H1 (cell line): Measurements from ENCODE around the gene ETF1. TPM values are rescaled to one million over a fixed set of nuclear protein-coding genes. Genes with fewer than 3 reads are reported as not detected.

Experiments used
- BRCA1 ChIP-seq: IDR thresholded peaks from 2 replicates; pipeline ENCODE4 v1.6.1; 2012; ENCODE audit warnings: low read depth, low read length, improper control_type of control experiment
- CBX8 ChIP-seq: fragments of 300-800, 300-1000 bp; sonication (generic); IDR thresholded peaks from 2 replicates; pipeline ENCODE4 v1.7.1; 2016; ENCODE audit warnings: low read depth, low read length, borderline replicate concordance
- CEBPB ChIP-seq: IDR thresholded peaks from 2 replicates; pipeline ENCODE4 v1.6.1; 2012; ENCODE audit warnings: low read depth, low read length
- CHD1 ChIP-seq: IDR thresholded peaks from 2 replicates; pipeline ENCODE4 v1.6.1; 2012; ENCODE audit warnings: low read depth, low read length, improper control_type of control experiment
- KDM5A ChIP-seq: fragments of 200-600 bp; IDR thresholded peaks from 2 replicates; pipeline ENCODE4 v1.7.1; 2012; ENCODE audit warnings: mild to moderate bottlenecking, low read length, inconsistent platforms, mixed read lengths
- TBP ChIP-seq: IDR thresholded peaks from 2 replicates; pipeline ENCODE4 v1.6.1; 2011; ENCODE audit warnings: low read depth, low read length, improper control_type of control experiment
- TEAD4 ChIP-seq: IDR thresholded peaks from 2 replicates; pipeline ENCODE4 v1.6.1; 2012; ENCODE audit warnings: low read depth, low read length, inconsistent platforms, mixed read lengths
- polyA plus RNA-seq, 7 experiments: library from polyadenylated mRNA; depleted of rRNA in 3 of 7; stranded (reverse) in 5 of 7; unstranded in 2 of 7; fragments of >200 nt in 5 of 7; fragments of 200-250 nt in 2 of 7; gene quantifications; 1 replicate in 5 of 7; 2 replicates in 1 of 7; 4 replicates in 1 of 7; pipeline versions ENCODE4 v1.2.1 to v1.2.3, GENCODE V29; 2011 to 2013; ENCODE audit warnings: missing spikeins in 2 of 7, mixed read lengths in 2 of 7
- total RNA-seq: library from RNA; stranded (reverse); fragmentation: NEBNext Ultra II Directional; extraction: Animal tissue kit (Norgen Biotek cat#: 25700); gene quantifications from 2 replicates; pipeline ENCODE4 v1.2.1, GENCODE V29; 2021
- TF ChIP-seq, protein P1 (sequence below): fragments of 300-600 bp; sonication (generic); IDR thresholded peaks from 2 replicates; pipeline ENCODE4 v1.7.1; 2012; ENCODE audit warnings: low read length, moderate library complexity, mild to moderate bottlenecking, inconsistent platforms; ENCODE audit not compliant: insufficient replicate concordance

Gene ETF1
- total and polyA plus RNA-seq, 2 of the 8 experiments (the other 6 are each of a cell fraction or from before 2014, with no cell fraction given), result 50.5 to 168 TPM

DNA sequence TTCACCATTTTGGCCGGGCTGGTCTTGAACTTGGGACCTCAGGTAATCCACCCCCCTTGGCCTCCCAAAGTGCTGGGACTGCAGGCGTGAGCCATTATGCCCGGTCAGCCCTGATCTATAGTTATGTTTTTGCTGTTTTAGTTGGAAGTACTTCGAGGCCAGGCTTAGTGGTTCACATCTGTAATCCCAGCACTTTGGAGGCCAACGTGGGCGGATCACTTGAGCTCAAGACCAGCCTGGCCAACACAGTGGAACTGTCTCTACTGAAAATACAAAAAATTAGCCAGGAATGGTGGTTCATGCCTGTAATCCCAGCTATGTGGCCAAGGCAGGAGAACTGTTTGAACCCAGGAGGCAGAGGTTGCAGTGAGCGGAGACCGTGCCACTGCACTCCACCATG is 30.2 kb upstream of the ETF1 start (continued):
- TF ChIP-seq BRCA1 (no peak), KDM5A (no peak), CEBPB (no peak), TBP (no peak), CBX8 (no peak), CHD1 (no peak), TEAD4 (no peak)
- TF ChIP-seq, protein P1, sequence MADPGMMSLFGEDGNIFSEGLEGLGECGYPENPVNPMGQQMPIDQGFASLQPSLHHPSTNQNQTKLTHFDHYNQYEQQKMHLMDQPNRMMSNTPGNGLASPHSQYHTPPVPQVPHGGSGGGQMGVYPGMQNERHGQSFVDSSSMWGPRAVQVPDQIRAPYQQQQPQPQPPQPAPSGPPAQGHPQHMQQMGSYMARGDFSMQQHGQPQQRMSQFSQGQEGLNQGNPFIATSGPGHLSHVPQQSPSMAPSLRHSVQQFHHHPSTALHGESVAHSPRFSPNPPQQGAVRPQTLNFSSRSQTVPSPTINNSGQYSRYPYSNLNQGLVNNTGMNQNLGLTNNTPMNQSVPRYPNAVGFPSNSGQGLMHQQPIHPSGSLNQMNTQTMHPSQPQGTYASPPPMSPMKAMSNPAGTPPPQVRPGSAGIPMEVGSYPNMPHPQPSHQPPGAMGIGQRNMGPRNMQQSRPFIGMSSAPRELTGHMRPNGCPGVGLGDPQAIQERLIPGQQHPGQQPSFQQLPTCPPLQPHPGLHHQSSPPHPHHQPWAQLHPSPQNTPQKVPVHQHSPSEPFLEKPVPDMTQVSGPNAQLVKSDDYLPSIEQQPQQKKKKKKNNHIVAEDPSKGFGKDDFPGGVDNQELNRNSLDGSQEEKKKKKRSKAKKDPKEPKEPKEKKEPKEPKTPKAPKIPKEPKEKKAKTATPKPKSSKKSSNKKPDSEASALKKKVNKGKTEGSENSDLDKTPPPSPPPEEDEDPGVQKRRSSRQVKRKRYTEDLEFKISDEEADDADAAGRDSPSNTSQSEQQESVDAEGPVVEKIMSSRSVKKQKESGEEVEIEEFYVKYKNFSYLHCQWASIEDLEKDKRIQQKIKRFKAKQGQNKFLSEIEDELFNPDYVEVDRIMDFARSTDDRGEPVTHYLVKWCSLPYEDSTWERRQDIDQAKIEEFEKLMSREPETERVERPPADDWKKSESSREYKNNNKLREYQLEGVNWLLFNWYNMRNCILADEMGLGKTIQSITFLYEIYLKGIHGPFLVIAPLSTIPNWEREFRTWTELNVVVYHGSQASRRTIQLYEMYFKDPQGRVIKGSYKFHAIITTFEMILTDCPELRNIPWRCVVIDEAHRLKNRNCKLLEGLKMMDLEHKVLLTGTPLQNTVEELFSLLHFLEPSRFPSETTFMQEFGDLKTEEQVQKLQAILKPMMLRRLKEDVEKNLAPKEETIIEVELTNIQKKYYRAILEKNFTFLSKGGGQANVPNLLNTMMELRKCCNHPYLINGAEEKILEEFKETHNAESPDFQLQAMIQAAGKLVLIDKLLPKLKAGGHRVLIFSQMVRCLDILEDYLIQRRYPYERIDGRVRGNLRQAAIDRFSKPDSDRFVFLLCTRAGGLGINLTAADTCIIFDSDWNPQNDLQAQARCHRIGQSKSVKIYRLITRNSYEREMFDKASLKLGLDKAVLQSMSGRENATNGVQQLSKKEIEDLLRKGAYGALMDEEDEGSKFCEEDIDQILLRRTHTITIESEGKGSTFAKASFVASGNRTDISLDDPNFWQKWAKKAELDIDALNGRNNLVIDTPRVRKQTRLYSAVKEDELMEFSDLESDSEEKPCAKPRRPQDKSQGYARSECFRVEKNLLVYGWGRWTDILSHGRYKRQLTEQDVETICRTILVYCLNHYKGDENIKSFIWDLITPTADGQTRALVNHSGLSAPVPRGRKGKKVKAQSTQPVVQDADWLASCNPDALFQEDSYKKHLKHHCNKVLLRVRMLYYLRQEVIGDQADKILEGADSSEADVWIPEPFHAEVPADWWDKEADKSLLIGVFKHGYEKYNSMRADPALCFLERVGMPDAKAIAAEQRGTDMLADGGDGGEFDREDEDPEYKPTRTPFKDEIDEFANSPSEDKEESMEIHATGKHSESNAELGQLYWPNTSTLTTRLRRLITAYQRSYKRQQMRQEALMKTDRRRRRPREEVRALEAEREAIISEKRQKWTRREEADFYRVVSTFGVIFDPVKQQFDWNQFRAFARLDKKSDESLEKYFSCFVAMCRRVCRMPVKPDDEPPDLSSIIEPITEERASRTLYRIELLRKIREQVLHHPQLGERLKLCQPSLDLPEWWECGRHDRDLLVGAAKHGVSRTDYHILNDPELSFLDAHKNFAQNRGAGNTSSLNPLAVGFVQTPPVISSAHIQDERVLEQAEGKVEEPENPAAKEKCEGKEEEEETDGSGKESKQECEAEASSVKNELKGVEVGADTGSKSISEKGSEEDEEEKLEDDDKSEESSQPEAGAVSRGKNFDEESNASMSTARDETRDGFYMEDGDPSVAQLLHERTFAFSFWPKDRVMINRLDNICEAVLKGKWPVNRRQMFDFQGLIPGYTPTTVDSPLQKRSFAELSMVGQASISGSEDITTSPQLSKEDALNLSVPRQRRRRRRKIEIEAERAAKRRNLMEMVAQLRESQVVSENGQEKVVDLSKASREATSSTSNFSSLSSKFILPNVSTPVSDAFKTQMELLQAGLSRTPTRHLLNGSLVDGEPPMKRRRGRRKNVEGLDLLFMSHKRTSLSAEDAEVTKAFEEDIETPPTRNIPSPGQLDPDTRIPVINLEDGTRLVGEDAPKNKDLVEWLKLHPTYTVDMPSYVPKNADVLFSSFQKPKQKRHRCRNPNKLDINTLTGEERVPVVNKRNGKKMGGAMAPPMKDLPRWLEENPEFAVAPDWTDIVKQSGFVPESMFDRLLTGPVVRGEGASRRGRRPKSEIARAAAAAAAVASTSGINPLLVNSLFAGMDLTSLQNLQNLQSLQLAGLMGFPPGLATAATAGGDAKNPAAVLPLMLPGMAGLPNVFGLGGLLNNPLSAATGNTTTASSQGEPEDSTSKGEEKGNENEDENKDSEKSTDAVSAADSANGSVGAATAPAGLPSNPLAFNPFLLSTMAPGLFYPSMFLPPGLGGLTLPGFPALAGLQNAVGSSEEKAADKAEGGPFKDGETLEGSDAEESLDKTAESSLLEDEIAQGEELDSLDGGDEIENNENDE, result no peak
